HCT116 (cell line): ENCODE data around the gene CDK2. TPM values are rescaled to one million over a fixed set of nuclear protein-coding genes. Genes with fewer than 3 reads are reported as not detected.

Experiments used
- ATAC-seq: fragments of 200-7000 bp; cut with Tn5 transposase; 2 replicates; pipeline ENCODE4 v1.9.1; 2020; ENCODE audit warnings: mild to moderate bottlenecking, moderate library complexity
- BruUV-seq: library from RNA; stranded (reverse); fragments of 400-500 nt; replicated peaks from 2 replicates; lab custom pipeline; 2021; lab: Mats Ljungman, UMichigan
- CTCF ChIA-PET: fragments of 300-600 bp; sonication (Branson Sonifier 250); formaldehyde crosslinking; loops from one replicate; lab custom pipeline; 2021; ENCODE audit warnings: antibody characterized with exemption; lab: Charles Lee
- POLR2A ChIA-PET: fragments of 300-600, 350-600 bp; sonication (Branson Sonifier 250); formaldehyde crosslinking; loops from one replicate; lab custom pipeline; 2021; ENCODE audit warnings: antibody characterized with exemption; lab: Charles Lee
- RAD21 ChIA-PET, 2 experiments: fragments of 300-600 bp; sonication (Branson Sonifier 250); formaldehyde crosslinking; loops; one replicate each; lab custom pipeline; 2023; ENCODE audit warnings: low total read pairs in 2 of 2; ENCODE audit not compliant: uncharacterized antibody in 2 of 2, unreplicated experiment in 2 of 2, low non-redundant PET in 1 of 2; lab: Charles Lee
- DNase-seq: peaks from one replicate; pipeline ENCODE4 v3.0.0-alpha.2; 2010; ENCODE audit warnings: low read depth, low spot score
- H2AFZ ChIP-seq: fragments of 200-600 bp; shearing (Covaris generic), sonication (generic); 2 replicates; pipeline ENCODE4 v1.6.1; 2017; ENCODE audit warnings: low read depth, mixed run types, mixed read lengths, antibody characterized with exemption, low read length; ENCODE audit not compliant: poor library complexity, severe bottlenecking
- H3K27ac ChIP-seq: 2 replicates; pipeline ENCODE4 v1.5.1; 2012; ENCODE audit warnings: low read depth, low read length
- H3K27me3 ChIP-seq: fragments of 200-600 bp; sonication (generic); 2 replicates; pipeline ENCODE4 v1.6.1; 2016; ENCODE audit warnings: mixed run types, low read length, mixed read lengths; ENCODE audit not compliant: insufficient read depth
- H3K36me3 ChIP-seq, 2 experiments: fragments of 200-500 bp in 1 of 2; fragments of 200-600 bp in 1 of 2; sonication (Bioruptor generic) in 1 of 2; sonication (generic) in 1 of 2; 2 replicates each; pipeline versions ENCODE4 v1.5.1 to v1.6.1; 2014 to 2016; ENCODE audit warnings: low read length in 2 of 2, inconsistent platforms in 1 of 2, mixed read lengths in 1 of 2, mixed run types in 1 of 2; ENCODE audit not compliant: insufficient read depth in 2 of 2, control insufficient read depth in 1 of 2
- H3K4me1 ChIP-seq, 2 experiments: fragments of 200-600 bp in 1 of 2; sonication (generic) in 1 of 2; 2 replicates each; pipeline versions ENCODE4 v1.5.1 to v1.6.1; 2012 to 2017; ENCODE audit warnings: low read length in 2 of 2, inconsistent platforms in 1 of 2, mild to moderate bottlenecking in 1 of 2, mixed read lengths in 1 of 2, mixed run types in 1 of 2, moderate library complexity in 1 of 2; ENCODE audit not compliant: insufficient read depth in 2 of 2, control insufficient read depth in 1 of 2
- H3K4me2 ChIP-seq: fragments of 200-600 bp; sonication (generic); 2 replicates; pipeline ENCODE4 v1.6.1; 2017; ENCODE audit warnings: mixed run types, low read length, mixed read lengths
- H3K4me3 ChIP-seq, 2 experiments: fragments of 200-600 bp in 1 of 2; sonication (generic) in 1 of 2; replicated peaks in 1 of 2; 2 replicates each; pipeline ENCODE4 v1.5.1; 2011 to 2016; ENCODE audit warnings: low read length in 2 of 2, control low read depth in 1 of 2, low read depth in 1 of 2, mild to moderate bottlenecking in 1 of 2, mixed read lengths in 1 of 2, mixed run types in 1 of 2
- H3K79me2 ChIP-seq: fragments of 200-600 bp; sonication (generic); 2 replicates; pipeline ENCODE4 v1.6.1; 2017; ENCODE audit warnings: mild to moderate bottlenecking, mixed run types, low read length, moderate library complexity, mixed read lengths; ENCODE audit not compliant: insufficient read depth
- H3K9ac ChIP-seq: fragments of 200-600 bp; sonication (generic); 2 replicates; pipeline ENCODE4 v1.6.1; 2016; ENCODE audit warnings: low read length, mixed read lengths
- H3K9me2 ChIP-seq: fragments of 200-600 bp; sonication (generic), shearing (Covaris generic); 2 replicates; pipeline ENCODE4 v1.6.1; 2017; ENCODE audit warnings: mixed run types, mild to moderate bottlenecking, moderate library complexity; ENCODE audit not compliant: insufficient read depth
- H3K9me3 ChIP-seq, 2 experiments: fragments of 200-500 bp in 1 of 2; fragments of 200-600 bp in 1 of 2; sonication (Bioruptor generic) in 1 of 2; sonication (generic) in 1 of 2; 2 replicates each; pipeline ENCODE4 v1.6.1; 2014 to 2017; ENCODE audit warnings: low read length in 2 of 2, mixed read lengths in 2 of 2, inconsistent platforms in 1 of 2, low read depth in 1 of 2, mild to moderate bottlenecking in 1 of 2, mixed run types in 1 of 2, moderate library complexity in 1 of 2; ENCODE audit not compliant: control insufficient read depth in 1 of 2, insufficient read depth in 1 of 2
- H4K20me1 ChIP-seq: fragments of 200-600 bp; sonication (generic), shearing (Covaris generic); 2 replicates; pipeline ENCODE4 v1.6.1; 2017; ENCODE audit warnings: mixed run types, mild to moderate bottlenecking, moderate library complexity; ENCODE audit not compliant: insufficient read depth
- ATF3 ChIP-seq: IDR thresholded peaks from 2 replicates; pipeline ENCODE4 v1.6.1; 2012
- CBX3 ChIP-seq: IDR thresholded peaks from 2 replicates; pipeline ENCODE4 v1.6.1; 2012; ENCODE audit warnings: low read depth
- CEBPB ChIP-seq: IDR thresholded peaks from 2 replicates; pipeline ENCODE4 v1.6.1; 2012; ENCODE audit warnings: low read depth
- EGR1 ChIP-seq: IDR thresholded peaks from 2 replicates; pipeline ENCODE4 v1.6.1; 2012; ENCODE audit warnings: low read depth
- ELF1 ChIP-seq: IDR thresholded peaks from 2 replicates; pipeline ENCODE4 v1.6.1; 2012; ENCODE audit warnings: low read depth, borderline replicate concordance
- EZH2 ChIP-seq: fragments of 200-600 bp; sonication (generic); IDR thresholded peaks from 2 replicates; pipeline ENCODE4 v1.6.1; 2017; ENCODE audit warnings: antibody characterized with exemption, mixed run types
- EZH2phosphoT487 ChIP-seq: fragments of 200-600 bp; IDR thresholded peaks from 2 replicates; pipeline ENCODE4 v1.6.1; 2018; ENCODE audit warnings: antibody characterized with exemption, borderline replicate concordance
- JUND ChIP-seq: IDR thresholded peaks from 2 replicates; pipeline ENCODE4 v1.6.1; 2012
- MAX ChIP-seq: IDR thresholded peaks from 2 replicates; pipeline ENCODE4 v1.6.1; 2012
- POLR2A ChIP-seq: IDR thresholded peaks from 2 replicates; pipeline ENCODE4 v1.7.0; 2011; ENCODE audit warnings: borderline replicate concordance; ENCODE audit not compliant: insufficient read depth, insufficient read length; ENCODE audit errors: extremely low read depth
- POLR2AphosphoS5 ChIP-seq: IDR thresholded peaks from 2 replicates; pipeline ENCODE4 v1.6.1; 2011; ENCODE audit warnings: mild to moderate bottlenecking, low read depth, low read length, moderate library complexity
- SIN3A ChIP-seq: IDR thresholded peaks from 2 replicates; pipeline ENCODE4 v1.6.1; 2012; ENCODE audit warnings: low read depth
- SRF ChIP-seq: IDR thresholded peaks from 2 replicates; pipeline ENCODE4 v1.6.1; 2012; ENCODE audit warnings: low read depth
- TCF7L2 ChIP-seq: IDR thresholded peaks from 2 replicates; pipeline ENCODE4 v1.7.0; 2011; ENCODE audit warnings: borderline replicate concordance, inconsistent platforms; ENCODE audit not compliant: insufficient read depth, insufficient read length; ENCODE audit errors: extremely low read depth
- YY1 ChIP-seq: IDR thresholded peaks from 2 replicates; pipeline ENCODE4 v1.6.1; 2011; ENCODE audit warnings: low read length, low read depth, moderate library complexity, mild to moderate bottlenecking; ENCODE audit not compliant: insufficient replicate concordance; ENCODE audit errors: extremely low read depth
- ZBTB33 ChIP-seq: IDR thresholded peaks from 2 replicates; pipeline ENCODE4 v1.6.1; 2011; ENCODE audit warnings: mild to moderate bottlenecking, low read length, moderate library complexity; ENCODE audit not compliant: insufficient replicate concordance; ENCODE audit errors: extremely low read depth
- intact Hi-C: fragments of 100-400 bp; cut with micrococcal nuclease; formaldehyde crosslinking; loops from 2 replicates; pipeline ENCODE4 v1.10.0; 2022
- total RNA-seq: library from RNA; stranded (reverse); gene quantifications from one replicate; pipeline ENCODE4 v1.2.1, GENCODE V29; 2021; ENCODE audit not compliant: unreplicated experiment

The CDK2 gene
- total RNA-seq, 1 experiment from 2014 or later: 90.9 TPM

GRCh38 chr12:56017181-56017580, 50.6 kb downstream of the CDK2 start:
- no peaks in the 10 kb centered on the region for H4K20me1 ChIP-seq
- no TSS peak for BruUV-seq
- ChIA-PET POLR2A (no interaction called here), RAD21 (no interaction called here)
- no peak overlapping the region for H3K4me3 ChIP-seq
- H3K36me3 ChIP-seq: no peaks in the 10 kb centered on the region
- DNase-seq: no peak
- no peaks in the 10 kb centered on the region for H3K9me3 ChIP-seq
- TF ChIP-seq MAX (no peak), EZH2phosphoT487 (no peak), CBX3 (no peak), POLR2AphosphoS5 (no peak), ATF3 (no peak), JUND (no peak), EZH2 (no peak), SRF (no peak), POLR2A (no peak), ELF1 (no peak), TCF7L2 (no peak), EGR1 (no peak), CEBPB (no peak), SIN3A (no peak), ZBTB33 (no peak), YY1 (no peak)
- TF ChIP-seq, all 23 proteins: peak for 0
- Histone ChIP-seq H2AFZ (no peak overlapping the region), H3K27me3 (no peaks in the 10 kb centered on the region), H3K9me2 (no peaks in the 10 kb centered on the region), H3K9ac (no peak overlapping the region), H3K4me2 (no peak overlapping the region), H3K27ac (no peak overlapping the region), H3K4me1 (peaks cover 13 to 19% of the 10 kb centered on the region in 2 experiments; a peak in 3 of 4 replicates), H3K79me2 (no peaks in the 10 kb centered on the region)
- intact Hi-C loops: no loop called here
- CTCF ChIA-PET: interaction anchor here (0.8 kb wide), 1 partner anchor 21 kb away, joined by 4 read pairs; no protein-coding TSS in a partner anchor
- ATAC-seq: no peak
